GM13976 (cell line): Measurements from ENCODE around the gene ECT2L.
"Not testable (repeated sequence)": the region's sequence is repeated elsewhere in the genome, so short reads cannot be mapped to it uniquely, and the experiment has no call there.

Source experiments
- DNase-seq: peaks from one replicate; pipeline ENCODE4 v3.0.0; 2012; ENCODE audit warnings: low spot score
- CTCF ChIP-seq: IDR thresholded peaks from 2 replicates; pipeline ENCODE4 v1.5.1; 2012; ENCODE audit warnings: borderline replicate concordance, mild to moderate bottlenecking; ENCODE audit not compliant: insufficient read depth; ENCODE audit errors: extremely low read depth, missing control alignments, control extremely low read depth
- in situ Hi-C: fragments of 300-500 bp; cut with MboI; formaldehyde crosslinking; loops from one replicate; pipeline ENCODE4 v1.12.0; 2022; ENCODE audit warnings: low sequenced_read_pairs, mixed read lengths, inconsistent platforms; ENCODE audit not compliant: unreplicated experiment

ECT2L gene

GRCh38 chr6:138912308-138912707 lies 116.4 kb downstream of the ECT2L start:
- peak; percentile 30 for DNase-seq
- no peak for TF ChIP-seq CTCF
- in situ Hi-C loops = no loop called here

GRCh38 chr6:138914701-138915100 lies 118.8 kb downstream of the ECT2L start:
- no peak for DNase-seq
- in situ Hi-C loops = no loop called here
- TF ChIP-seq CTCF = no peak

GRCh38 chr6:138920906-138921305 lies 125.0 kb downstream of the ECT2L start:
- TF ChIP-seq CTCF = no peak
- DNase-seq = no peak
- in situ Hi-C loops = no loop called here

- no peak for DNase-seq
- TF ChIP-seq CTCF = no peak
- in situ Hi-C loops = no loop called here
These were observed 127.7 kb downstream of the ECT2L start for GRCh38 chr6:138923561-138923960.

GRCh38 chr6:138925806-138926205 lies 129.9 kb downstream of the ECT2L start:
- DNase-seq = no peak
- no peak for TF ChIP-seq CTCF
- in situ Hi-C loops = no loop called here

- DNase-seq = no peak
- in situ Hi-C loops = no loop called here
- TF ChIP-seq CTCF = no peak
These were observed 130.7 kb downstream of the ECT2L start for GRCh38 chr6:138926579-138926978.

- DNase-seq = peak; percentile 20
- no peak for TF ChIP-seq CTCF
- in situ Hi-C loops = no loop called here
These were observed 135.8 kb downstream of the ECT2L start for GRCh38 chr6:138931660-138932059.

- in situ Hi-C loops, DNase-seq: not testable (repeated sequence)
These were observed 141.0 kb downstream of the ECT2L start for GRCh38 chr6:138936873-138937272.
